K562 (cell line): ENCODE measurements around the gene CASKIN1. TPM values are rescaled to one million over a fixed set of nuclear protein-coding genes. Genes with fewer than 3 reads are reported as not detected.
A peak's percentile ranks its signal among the peaks of the same experiment; 100 is the strongest.

Source experiments
- ATF3 ChIP-seq, 2 experiments: fragments of 450-650 bp in 1 of 2; sonication (generic) in 1 of 2; formaldehyde crosslinking in 1 of 2; IDR thresholded peaks in 1 of 2; conservative IDR thresholded peaks in 1 of 2; 2 replicates each; pipeline versions ENCODE4 v1.6.1 to v1.8.1; 2016 to 2023; ENCODE audit warnings: mild to moderate bottlenecking in 2 of 2, moderate library complexity in 2 of 2, inconsistent platforms in 1 of 2, missing genetic modification reagents in 1 of 2
- ATF4 ChIP-seq: fragments of 450-650 bp; formaldehyde crosslinking; IDR thresholded peaks from 2 replicates; pipeline ENCODE4 v1.4.0; 2022; ENCODE audit warnings: mild to moderate bottlenecking, moderate library complexity
- CBFA2T2 ChIP-seq: fragments of 450-650 bp; conservative IDR thresholded peaks from 2 replicates; pipeline ENCODE4 v1.6.1; 2017; ENCODE audit warnings: mild to moderate bottlenecking
- CBX1 ChIP-seq: sonication (generic); IDR thresholded peaks from 2 replicates; pipeline ENCODE4 v1.6.1; 2016; ENCODE audit warnings: antibody characterized with exemption, low read depth, mild to moderate bottlenecking
- CCAR2 ChIP-seq: fragments of 200-400 bp; formaldehyde crosslinking; IDR thresholded peaks from 2 replicates; pipeline ENCODE4 v1.6.1; 2017; ENCODE audit warnings: mild to moderate bottlenecking, low read depth, low read length
- CEBPZ ChIP-seq: fragments of 150-350 bp; IDR thresholded peaks from 2 replicates; pipeline ENCODE4 v1.6.1; 2014; ENCODE audit warnings: low read depth, mild to moderate bottlenecking, low read length, borderline replicate concordance
- DLX4 ChIP-seq: fragments of 250-450 bp; sonication (Bioruptor Pico); IDR thresholded peaks from 2 replicates; pipeline ENCODE4 v1.6.1; 2021; ENCODE audit warnings: mild to moderate bottlenecking
- E2F4 ChIP-seq: sonication (generic); formaldehyde crosslinking; IDR thresholded peaks from 2 replicates; pipeline ENCODE4 v1.8.0; 2022; ENCODE audit warnings: mild to moderate bottlenecking, low read depth, missing genetic modification reagents
- IRF1 ChIP-seq: sonication (generic); formaldehyde crosslinking; IDR thresholded peaks from 2 replicates; pipeline ENCODE4 v1.8.0; 2022; ENCODE audit warnings: missing genetic modification reagents, mild to moderate bottlenecking, borderline replicate concordance
- NR3C1 ChIP-seq: sonication (generic); formaldehyde crosslinking; IDR thresholded peaks from 2 replicates; pipeline ENCODE4 v1.8.1; 2022; ENCODE audit warnings: missing genetic modification reagents
- SIRT6 ChIP-seq: IDR thresholded peaks from one replicate; pipeline ENCODE4 v1.6.1; 2012; ENCODE audit warnings: low read depth, mild to moderate bottlenecking, control low read depth, inconsistent platforms, low read length, moderate library complexity
- SRSF9 ChIP-seq: fragments of 200-400 bp; formaldehyde crosslinking; IDR thresholded peaks from 2 replicates; pipeline ENCODE4 v1.6.1; 2017; ENCODE audit warnings: low read depth, low read length, borderline replicate concordance
- TCF7 ChIP-seq: sonication (generic); IDR thresholded peaks from 2 replicates; pipeline ENCODE4 v1.6.1; 2016; ENCODE audit warnings: antibody characterized with exemption, borderline replicate concordance
- TRIM24 ChIP-seq, 2 experiments: fragments of 450-650 bp; IDR thresholded peaks; 2 replicates each; pipeline ENCODE4 v1.6.1; 2016
- ZNF830 ChIP-seq: fragments of 250-450 bp; sonication (Bioruptor Pico); IDR thresholded peaks from 2 replicates; pipeline ENCODE4 v1.5.0; 2021; ENCODE audit warnings: mild to moderate bottlenecking
- polyA plus RNA-seq, 8 experiments: library from polyadenylated mRNA; depleted of rRNA in 4 of 8; stranded (reverse) in 5 of 8; unstranded in 3 of 8; fragments of >200 nt; fragmentation: Nextera tagmentation in 2 of 8; fragmentation: Illumina TruSeq in 1 of 8; extraction: Ambion mirVana in 2 of 8; extraction: Trizol in 1 of 8; gene quantifications; 2 replicates each; pipeline versions ENCODE4 v1.2.1 to v1.2.3, GENCODE V29; 2011 to 2014; ENCODE audit warnings: inconsistent platforms in 1 of 8, missing spikeins in 1 of 8
- total RNA-seq, 7 experiments: library from RNA; depleted of rRNA in 6 of 7; stranded (reverse); fragments of >200 nt in 6 of 7; fragmentation: Illumina TruSeq in 2 of 7; extraction: Trizol in 2 of 7; gene quantifications; 2 replicates each; pipeline versions ENCODE4 v1.2.1 to v1.2.3, GENCODE V29; 2011 to 2021; ENCODE audit warnings: low replicate concordance in 1 of 7

The CASKIN1 gene
- total and polyA plus RNA-seq, 9 of the 15 experiments (the other 6 are each of a cell fraction or from before 2014, with no cell fraction given): 0.15 to 4.5 (median 1.5) TPM; not detected in 2

GRCh38 chr16:2142942-2143877 lies 53.2 kb downstream of the CASKIN1 start (continued):
- TF ChIP-seq DLX4 (CRISPR knock-in tag) (no peak), CBX1 (no peak), CBFA2T2 (peak; percentile 61), NR3C1 (CRISPR knock-in tag) (no peak), CEBPZ (no peak), TRIM24 (IDR thresholded peaks at IDR 0.05) (no peak; a peak in 1 of 4 replicates), CCAR2 (no peak), ATF4 (CRISPR knock-in tag) (no peak), ZNF830 (CRISPR knock-in tag) (no peak), E2F4 (CRISPR knock-in tag) (no peak), TCF7 (no peak), ATF3 (IDR thresholded peaks at IDR 0.05) (peak; percentile 79), ATF3 (CRISPR knock-in tag; conservative IDR thresholded peaks at IDR 0.05) (no peak), SIRT6 (no peak), IRF1 (CRISPR knock-in tag) (no peak), SRSF9 (no peak)
